ENCODE measurements around the gene ZNF417.
"Not testable (repeated sequence)": the region's sequence is repeated elsewhere in the genome, so short reads cannot be mapped to it uniquely, and the experiment has no call there.

The ZNF417 gene

DNA sequence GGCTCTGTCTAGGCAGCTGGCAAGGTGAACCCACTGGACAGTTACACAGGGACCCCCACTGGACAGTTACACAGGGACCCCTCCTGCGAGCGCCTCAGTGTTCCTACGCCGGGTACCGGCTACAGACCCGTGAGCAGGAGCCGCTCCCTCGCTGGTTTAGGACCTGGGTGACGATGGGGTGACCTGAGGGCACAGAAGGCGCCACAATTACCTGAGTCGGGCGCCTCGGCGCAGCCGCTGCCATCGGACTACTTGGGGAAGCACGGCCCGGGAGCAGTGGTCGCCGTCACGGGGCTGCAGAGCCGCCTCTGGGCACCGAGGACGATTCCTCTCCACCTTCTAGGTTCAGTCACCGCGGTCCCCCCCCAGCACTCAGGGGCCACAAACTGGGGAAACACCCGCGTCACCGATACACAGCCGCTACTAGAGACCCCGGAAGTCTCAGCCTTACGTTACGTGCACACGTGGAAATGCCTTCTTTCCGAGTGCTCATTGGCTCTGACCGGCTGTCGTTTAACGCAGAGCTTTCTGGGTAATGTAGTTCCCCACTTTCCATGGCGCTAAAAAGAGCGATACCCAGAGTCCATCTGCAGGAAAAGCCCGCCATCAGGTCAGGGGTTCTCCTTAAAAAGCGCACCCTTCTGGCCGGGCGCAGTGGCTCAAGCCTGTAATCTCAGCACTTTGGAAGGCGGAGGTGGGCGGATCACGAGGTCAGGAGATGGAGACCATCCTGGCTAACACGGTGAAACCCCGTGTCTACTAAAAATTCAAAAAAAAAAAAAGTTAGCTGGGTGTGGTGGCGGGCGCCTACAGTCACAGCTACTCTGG, at the start of gene ZNF417:
TSS of gene ZNF417 (minus strand) at position 425 of the 828 bp plus-strand sequence. CDS start at position 244, 181 bp downstream.
- DNase-seq (ENCODE audit: low read depth): peak; percentile 96

DNA sequence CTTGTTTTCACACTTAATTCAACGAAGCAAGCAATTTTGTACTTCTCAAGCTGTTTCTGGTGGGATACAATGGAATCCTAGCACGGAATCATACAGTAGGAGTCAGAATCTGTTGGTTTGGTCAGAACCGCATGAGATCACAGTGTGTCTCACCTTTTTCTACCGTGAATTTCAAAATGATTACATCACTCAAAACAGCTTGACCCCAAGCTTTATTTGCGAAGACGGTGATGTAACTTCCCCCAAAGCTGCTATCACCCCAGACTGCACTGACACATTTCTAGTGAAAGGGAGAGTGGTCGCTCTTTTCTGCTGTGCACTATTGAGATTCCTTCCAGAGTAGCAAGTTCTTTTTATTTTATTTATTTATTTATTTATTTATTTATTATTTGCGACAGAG, 48.4 kb upstream of the ZNF417 start:
- no peak for DNase-seq (ENCODE audit: low read depth)

DNA sequence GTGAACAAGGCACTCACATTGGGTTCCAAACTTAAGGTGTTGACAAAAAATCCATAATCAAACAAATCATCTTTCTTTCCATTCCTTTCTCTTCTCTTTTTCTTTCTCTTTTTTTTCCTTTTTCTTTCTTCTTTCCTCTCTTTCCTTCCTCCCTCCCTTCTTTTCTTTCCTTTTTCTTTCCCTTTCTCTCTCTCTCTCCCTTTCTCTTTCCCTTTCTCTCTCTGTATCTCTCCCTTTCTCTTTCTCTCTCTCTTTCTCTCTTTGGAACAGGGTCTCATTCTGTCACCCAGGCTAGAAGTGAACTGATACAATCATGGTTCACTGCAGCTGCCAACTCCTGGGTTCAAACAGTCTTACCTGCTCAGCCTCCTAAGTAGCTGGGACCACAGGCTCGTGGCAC, 45.4 kb upstream of the ZNF417 start:
- no peak for DNase-seq (ENCODE audit: low read depth)

DNA sequence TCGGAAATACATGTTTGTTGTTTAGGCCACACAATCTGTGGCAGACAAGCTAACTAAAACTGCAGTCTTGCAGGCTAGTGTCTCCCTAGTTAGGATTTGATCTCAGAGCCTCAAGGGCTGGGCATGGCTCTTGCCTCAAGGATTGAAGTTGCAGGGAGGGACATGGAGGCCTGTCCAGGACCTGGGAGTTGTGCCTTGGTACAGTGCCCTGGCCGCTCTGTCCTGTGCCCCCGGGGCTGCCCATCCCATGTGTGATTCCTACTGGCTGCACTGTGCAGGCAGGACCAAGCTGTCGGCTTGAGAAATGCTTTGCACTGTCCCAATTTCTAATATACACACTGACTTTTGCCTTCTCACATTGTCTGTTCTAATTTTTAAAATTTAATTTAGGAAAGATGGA, 38.6 kb upstream of the ZNF417 start:
- no peak for DNase-seq (ENCODE audit: low read depth)

DNA sequence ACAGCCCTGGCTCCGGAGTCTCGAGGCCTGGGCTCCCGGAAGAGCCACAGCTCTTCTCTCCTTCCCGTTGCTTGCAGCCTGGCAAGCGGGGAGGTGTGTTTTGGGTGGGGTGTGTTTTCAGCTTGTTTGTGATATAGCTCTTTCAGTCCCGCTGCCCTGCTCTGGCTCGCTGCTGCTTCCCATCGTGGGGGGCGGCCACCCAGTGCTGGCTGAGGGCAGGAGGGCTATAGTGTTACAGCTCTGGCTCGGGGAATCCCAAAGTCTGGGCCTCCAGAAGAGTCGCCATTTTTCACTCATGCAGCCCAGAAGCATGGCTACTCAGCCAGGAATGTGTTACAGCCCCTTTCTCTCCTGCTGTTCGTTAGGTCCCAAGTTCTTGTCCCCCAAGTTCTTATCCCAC, 33.3 kb upstream of the ZNF417 start:
- no peak for DNase-seq (ENCODE audit: low read depth)

DNA sequence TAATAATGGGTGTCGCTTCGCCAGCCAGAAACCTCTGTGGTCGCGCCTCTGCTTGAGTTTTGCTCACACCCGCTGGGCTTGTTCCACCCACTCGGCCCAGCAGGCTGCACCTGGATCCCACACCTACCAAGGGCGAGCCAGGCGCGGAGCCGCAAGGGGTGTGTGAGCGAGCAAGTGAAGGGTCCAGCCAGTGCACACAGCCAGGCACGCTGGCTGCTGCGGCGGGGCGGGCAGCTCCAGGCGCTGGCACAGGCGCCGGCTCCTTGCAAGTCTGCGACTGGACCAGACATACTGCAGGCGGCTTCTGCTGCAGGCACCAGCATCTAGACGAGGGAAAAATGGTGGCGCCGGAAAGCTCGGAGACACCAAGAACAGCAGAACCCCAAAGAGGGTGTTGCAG, 32.9 kb upstream of the ZNF417 start:
- DNase-seq (ENCODE audit: low read depth): no peak

DNA sequence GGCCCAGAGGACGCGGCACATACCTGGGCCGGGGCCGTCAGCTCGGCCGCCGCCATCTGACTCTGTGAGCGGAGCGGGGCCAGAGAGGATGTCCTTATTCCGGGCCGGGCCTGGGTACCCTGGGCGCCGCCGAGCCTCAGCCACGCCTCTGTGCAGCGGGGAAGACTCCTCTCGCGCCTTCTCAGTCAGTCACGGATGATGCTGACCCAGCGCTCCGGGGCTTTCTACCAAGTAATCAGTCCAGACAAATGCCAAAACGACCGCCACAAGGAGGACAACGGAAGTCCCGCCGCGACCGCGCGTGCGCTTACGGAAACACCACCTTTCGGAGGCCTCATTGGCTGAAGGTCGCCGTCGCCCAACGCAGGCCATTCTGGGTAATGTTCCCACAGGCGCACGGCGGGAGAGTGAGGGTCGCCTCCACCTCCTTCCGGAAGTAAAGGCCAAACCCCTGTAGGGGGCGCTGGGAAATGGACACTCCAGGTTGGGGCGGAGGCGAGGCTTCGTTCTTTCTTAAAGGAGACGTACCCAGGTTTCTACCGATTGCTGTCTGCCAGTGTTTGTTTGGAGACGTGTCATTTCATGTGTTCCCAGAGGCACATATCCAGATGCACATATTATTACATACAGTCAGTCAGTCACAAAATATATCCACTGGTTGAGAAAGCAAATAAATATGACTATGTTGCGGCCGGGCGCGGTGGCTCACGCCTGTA, 31.2 kb upstream of the ZNF417 start, which contains the start of gene ZNF256:
TSS of gene ZNF256 (minus strand) at position 288 of the 716 bp plus-strand sequence. CDS start at position 56, 232 bp downstream.
- peak; percentile 93 for DNase-seq (ENCODE audit: low read depth)

DNA sequence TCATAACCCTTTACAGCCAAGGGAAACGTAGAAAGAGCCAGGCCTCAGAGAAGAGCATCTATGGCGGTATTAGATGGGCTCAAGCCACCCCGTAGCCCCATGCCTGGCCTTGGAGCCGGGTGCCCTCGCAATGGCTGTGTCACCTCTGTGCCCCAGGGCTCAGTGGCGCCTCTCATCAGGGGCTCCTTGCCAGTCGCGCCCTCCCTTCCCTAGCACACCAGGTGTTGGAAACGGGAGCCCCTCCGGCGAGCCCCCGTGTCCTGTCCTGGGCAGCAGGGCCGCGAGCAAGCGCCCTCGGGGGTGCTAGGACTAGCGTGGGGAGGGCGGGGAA, 30.7 kb upstream of the ZNF417 start:
- no peak for DNase-seq (ENCODE audit: low read depth)

DNA sequence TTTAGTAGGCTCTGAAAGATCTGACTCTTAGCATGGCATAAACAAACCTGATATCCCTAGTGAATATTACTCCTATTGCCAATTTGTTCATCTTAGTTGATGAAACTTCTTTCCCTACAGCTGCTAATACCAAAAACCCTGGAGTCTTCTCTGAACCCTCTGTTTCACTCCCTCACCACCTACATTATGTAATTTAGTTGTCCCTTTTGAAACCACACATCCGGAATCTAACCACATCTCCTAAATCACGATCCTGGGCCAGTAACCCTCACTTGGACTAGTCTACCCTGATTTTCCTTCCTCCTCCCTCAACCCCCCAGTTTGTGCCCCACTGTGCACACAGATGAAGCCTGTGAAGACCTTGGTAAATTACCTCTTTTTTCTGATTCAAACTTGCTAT, 29.9 kb upstream of the ZNF417 start:
- no peak for DNase-seq (ENCODE audit: low read depth)

DNA sequence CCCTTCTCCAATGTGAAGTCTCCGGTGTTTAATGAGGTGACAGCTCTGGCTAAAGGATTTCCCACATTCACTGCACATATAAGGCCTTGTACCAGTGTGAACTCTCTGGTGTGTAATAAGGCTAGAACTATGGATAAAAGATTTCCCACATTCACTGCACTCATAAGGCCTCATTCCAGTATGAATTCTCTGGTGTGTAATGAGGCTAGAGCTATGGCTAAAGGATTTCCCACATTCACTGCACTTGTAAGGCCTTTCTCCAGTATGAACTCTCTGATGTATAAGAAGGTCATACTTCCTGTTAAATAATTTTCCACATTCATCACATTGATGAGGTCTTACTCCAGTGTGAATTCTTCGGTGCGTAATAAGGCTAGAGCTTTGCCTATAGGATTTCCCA, 25.2 kb upstream of the ZNF417 start:
- DNase-seq (ENCODE audit: low read depth): no peak

DNA sequence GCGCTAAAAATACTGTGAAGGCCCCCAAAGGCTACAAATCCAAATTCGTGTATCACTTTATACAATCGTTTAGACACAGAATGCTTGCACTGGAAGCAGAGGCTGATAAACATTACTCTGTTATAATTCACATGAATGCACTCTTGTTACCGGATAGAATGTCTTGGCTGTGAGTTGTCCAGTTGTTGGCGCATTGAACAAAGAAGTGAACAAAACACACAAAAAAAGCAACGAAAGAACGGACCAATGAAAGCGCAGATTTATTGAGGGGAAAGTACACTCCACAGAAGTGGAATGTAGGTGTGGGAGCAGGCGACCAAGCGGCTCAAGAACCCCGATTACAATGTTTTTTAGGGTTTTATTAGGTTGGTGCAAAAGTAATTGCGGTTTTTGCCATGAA, 19.3 kb upstream of the ZNF417 start:
- DNase-seq (ENCODE audit: low read depth): no peak

DNA sequence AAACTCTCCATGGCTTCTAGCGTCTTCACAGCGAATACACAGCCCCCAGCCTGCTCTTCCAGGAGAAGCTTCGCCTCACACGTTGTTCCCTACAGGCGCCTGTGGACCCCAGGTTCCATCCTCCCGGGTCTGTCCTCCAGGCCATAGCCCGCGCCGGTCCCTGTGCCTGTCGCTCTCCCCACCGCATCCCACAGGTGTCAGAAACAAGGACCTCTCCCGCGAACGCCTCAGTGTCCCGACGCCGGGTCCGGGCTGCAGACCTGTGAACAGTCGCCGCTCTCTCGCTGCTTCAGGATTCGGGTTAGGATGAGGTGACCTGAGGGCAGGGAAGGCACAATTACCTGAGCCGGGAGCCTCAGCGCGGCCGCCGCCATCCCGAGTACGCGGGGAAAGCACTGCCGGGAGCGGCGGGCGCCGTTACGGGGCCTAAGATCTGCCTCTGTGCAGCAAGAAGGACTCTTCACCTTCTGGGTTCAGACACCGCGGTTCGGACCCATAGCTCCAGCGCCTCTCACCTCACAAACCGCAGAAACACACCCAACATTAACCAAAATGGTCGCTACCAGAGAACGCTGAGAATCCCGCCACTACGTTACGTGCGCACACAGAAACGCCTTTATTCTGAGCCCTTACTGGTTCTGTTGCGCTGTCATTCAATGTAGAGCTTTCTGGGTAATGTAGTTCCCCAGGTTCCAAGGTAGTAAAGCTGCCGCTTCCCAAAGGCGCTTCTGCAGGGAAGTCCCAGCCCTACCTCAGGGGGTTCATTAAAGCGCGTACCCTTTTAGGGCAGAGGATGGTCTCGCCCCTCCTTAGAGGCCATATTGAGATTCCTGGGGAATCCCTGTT, 18.7 kb upstream of the ZNF417 start, which contains the start of gene ZNF418:
TSS of gene ZNF418 (minus strand) at position 583 of the 846 bp plus-strand sequence. CDS start 1,580 bp downstream, outside the sequence.
- DNase-seq (ENCODE audit: low read depth): peak; percentile 82

DNA sequence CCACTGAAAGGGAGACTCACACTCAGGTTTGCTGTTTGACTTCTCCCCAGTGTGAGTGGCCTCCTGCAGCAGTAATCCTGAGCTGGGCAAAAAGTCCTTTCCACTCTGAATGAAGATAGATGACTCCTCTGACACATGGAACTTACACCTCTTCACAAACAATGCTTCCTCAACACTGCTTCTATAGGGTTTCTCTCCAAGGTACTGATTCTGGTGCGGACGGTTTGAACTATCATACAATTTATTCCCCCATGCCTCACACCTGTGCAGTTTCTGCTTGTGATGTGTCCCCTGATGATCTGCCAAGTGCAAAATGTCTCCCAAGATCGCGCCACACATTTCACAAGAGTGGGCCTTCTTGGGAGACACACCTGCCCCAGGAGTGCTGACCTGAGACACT, 11.2 kb upstream of the ZNF417 start:
- no peak for DNase-seq (ENCODE audit: low read depth)

DNA sequence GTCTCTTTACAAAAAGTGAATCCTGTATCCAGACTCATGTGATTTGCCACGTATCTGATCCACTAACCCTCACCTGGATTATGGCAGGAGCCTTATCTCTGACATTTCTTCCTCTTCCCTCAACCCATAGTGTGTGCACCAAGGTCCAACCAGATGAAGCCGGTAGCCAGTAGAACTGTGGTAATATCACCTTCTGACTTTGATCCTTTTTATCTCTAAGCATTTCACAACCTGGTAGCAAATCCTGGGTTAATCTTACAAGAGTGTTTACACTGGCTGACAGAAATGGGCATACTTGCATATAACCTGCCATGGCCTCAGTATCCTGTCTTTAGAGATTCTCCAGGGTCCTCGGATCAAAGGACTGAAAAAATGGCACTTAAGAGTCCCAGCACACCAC, 1.9 kb downstream of the ZNF417 start:
- no peak for DNase-seq (ENCODE audit: low read depth)

DNA sequence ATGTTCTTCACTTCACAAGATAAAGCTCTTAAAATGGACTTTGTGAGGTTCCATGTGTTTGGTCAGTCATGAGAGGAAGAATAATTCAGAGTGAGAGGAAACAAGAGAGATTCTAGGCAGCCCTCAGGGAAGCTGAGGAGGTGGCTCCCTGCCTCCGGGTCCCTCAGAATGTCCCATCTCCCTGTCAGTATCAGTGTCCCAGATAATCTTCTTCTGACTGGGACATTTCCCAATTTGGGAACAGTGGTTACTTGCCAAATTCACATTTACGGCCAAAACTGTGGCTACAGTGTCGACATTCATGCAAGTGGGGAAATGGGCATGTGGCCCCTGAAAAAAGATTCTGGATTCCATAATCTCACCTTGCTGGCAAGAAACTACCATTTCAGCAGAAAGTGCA, 9.0 kb downstream of the ZNF417 start:
- no peak for DNase-seq (ENCODE audit: low read depth)

DNA sequence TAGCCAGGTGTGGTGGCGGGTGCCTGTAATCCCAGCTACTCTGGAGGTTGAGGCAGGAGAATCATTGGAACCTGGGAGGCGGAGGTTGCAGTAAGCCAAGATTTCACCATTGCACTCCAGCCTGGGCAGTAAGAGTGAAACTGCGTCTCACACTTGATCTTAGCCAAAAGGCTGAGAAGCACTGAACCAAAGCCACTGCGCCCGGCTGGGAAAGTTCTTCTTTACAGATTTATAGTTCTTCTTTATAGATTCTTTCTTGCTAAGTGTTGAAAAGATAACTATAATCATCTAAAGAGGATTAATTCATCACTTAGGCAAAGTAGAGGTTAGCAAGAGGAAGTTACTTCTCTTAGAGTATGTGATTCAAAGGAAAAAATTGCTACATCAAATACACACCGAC, 11.1 kb downstream of the ZNF417 start:
- DNase-seq (ENCODE audit: low read depth): no peak

DNA sequence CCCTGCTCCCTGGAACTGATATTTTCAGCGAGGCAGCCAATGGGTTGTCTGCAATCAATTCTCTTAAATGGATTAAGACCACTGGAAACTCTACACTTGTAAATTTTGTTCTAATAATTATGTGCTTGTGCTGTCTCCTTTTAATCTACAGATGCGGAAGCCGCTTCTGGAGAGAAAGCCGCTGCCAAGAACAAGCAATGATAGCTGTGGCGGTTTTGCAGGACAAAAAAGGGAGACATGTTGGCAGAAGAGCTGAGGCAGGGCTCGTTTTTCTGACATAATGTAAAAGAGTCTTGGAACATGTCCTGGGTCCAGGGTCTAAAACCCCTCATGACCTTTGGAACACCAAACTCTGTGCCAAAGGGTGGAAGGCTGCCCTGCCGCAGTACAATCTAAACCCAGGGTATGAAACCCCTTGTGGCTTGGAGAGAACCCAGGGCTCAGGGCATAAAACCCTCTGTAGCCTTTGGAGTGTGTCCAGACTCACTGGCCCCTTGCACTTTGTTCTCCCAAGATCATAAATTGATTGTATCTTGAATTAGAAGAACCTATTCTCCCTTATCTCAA, 12.7 kb downstream of the ZNF417 start:
- no peak for DNase-seq (ENCODE audit: low read depth)

DNA sequence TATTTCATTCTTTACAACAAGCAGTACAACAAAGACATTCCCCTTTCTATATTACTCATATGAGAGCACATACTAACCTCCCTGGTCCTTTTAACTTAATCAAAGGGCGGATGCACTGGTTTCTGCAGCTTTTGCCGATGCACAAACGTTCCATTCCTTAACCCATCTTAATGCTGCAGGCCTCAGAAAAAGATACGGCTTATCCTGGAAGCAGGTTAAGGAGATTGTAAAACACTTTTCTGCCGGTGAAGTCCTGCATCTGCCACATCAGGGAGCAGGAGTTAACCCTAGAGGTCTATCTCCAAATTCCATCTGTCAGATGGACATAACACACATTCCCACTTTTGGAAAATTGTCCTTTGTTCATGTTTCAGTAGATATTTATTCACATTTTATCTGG, 16.1 kb downstream of the ZNF417 start:
- no peak for DNase-seq (ENCODE audit: low read depth)

DNA sequence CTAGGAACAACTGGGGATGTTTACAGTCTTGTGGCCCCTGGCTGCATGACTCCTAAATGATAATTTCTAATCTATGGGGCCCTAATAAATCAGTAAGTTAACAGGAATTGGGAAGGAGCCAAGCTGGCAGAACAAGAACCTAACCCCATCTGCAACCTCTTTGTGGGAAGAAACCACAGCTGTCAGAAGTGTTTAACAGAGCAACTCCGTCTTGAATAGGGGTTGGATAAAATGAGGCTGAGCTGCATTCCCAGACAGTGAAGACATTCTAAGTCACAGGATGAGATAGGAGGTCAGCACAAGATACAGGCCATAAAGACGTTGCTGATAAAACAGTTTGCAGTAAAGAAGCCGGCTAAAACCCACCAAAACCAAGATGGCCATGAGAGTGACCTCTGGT, 25.7 kb downstream of the ZNF417 start:
- not testable (repeated sequence) for DNase-seq (ENCODE audit: low read depth)

DNA sequence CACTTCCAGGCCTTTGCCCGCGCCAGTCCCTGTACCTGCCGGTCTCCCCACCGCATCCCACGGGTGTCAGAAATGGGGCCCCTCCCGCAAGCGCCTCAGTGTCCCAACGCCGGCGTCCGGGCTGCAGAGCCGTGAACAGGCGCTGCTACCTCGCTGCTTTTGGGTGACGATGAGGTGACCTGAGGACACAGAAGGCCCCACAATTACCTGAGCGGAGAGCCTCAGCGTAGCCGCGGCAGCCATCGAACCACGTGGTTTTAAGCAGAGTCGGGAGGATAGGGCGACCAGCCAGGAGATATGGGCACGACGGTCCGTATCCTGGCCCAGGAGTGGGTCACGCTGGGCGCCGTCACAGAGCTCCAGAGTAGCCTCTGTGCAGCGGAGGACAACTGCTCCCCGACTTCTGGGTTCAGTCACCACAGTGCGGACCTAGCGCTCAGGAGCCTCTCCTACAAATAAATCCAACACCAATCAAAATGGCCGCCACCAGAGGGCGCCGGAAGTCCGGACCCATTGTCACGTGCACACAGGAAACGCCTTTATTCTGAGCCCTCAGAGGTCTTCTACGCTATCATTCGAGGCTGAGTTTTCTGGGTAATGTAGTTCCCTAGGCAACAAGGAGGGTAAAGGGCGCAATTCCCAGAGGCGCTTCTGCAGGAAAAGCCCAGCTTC, 27.7 kb downstream of the ZNF417 start, which contains the start of gene ZNF814:
TSS of gene ZNF814 (minus strand) at position 478 of the 672 bp plus-strand sequence. CDS start at position 243, 235 bp downstream.
- peak; percentile 75 for DNase-seq (ENCODE audit: low read depth)

DNA sequence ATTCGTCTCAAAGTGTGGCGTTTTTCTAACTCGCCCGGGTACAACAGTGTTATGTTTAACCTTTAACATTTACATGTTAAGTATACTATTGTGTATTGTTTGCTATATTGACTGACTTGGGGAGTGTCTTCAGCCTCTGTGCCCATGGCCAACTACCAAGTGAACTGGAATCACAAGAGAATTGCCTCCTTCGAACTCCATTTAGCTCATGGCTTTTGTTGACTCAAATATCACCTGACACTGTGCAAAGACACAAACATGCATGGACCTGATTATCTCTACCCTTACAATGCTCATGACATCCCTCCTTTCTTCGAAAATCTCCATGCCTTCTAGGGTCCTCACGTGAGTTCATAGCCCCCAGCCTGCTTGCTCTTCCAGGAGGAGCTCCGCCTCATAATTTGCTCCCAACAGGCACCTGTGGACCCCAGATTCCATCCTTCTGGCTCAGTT, 28.3 kb downstream of the ZNF417 start:
- DNase-seq (ENCODE audit: low read depth): no peak
